ENCODE results near the gene MPZL2.
"Not testable (repeated sequence)": the region's sequence is repeated elsewhere in the genome, so short reads cannot be mapped to it uniquely, and the experiment has no call there.

Gene MPZL2

GRCh38 chr11:118263695-118264568, at the start of gene MPZL2:
TSS of gene MPZL2 (minus strand) at chr11:118264297. CDS start at chr11:118264153, 144 bp downstream.
- DNase-seq: peak; percentile 15

- no peak for DNase-seq
These were observed 49.1 kb upstream of the MPZL2 start for GRCh38 chr11:118313242-118313641.

GRCh38 chr11:118312328-118312727, 48.2 kb upstream of the MPZL2 start:
- no peak for DNase-seq

DNA sequence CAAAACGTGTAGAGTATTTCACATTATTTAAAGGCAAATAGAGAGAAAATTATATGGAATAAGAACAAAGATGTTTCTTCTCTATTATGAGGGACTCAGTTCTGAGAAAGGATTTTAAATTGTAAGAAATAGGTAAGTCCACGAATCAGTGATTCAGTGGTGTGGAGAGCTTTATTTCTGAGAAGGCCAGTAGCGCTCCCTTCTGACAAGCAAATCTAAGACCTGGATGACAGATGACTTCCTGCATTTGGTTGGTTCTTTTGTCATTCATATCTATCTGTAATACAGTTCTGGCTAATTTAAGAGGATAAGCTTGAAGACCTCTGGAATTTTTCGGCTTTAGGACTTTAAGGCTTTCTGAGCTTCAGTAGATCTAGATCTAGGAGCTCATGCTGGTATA, 47.4 kb upstream of the MPZL2 start:
- DNase-seq: no peak

DNA sequence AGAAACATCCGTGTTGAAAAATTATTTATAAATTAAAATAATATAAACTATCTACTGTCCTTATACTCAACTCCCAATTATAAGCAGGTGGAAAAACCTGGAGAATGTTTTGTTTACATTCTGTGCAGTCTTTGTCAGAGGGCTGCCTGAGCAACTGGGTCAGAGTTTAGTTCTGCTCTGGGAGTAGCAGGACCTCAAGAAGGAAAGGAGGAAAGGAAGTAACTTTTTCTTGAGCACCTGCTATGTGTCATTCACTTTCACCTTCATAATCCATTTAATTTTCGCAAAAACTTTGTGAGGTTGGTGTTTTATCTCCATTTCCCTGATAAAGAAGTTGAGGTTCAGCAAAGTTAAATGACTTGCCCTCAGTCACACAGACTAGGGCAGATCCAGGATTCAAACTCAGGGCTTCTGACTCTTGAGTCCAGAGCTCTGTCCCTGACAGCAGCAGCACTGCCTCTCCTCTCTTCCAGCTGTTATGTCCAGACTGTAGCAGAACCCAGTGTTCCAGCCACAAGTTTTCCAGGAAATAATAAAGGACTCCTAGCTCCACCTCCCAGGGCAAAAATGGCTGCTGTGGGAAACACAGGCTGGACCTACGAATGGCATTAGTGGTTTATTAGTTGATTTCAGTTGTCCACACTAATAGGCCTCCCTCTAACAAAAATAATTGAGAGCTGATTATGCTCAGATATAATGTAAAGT, 46.8 kb upstream of the MPZL2 start:
- no peak for DNase-seq

- no peak for DNase-seq
These were observed 46.2 kb upstream of the MPZL2 start for GRCh38 chr11:118310271-118310670.

DNA sequence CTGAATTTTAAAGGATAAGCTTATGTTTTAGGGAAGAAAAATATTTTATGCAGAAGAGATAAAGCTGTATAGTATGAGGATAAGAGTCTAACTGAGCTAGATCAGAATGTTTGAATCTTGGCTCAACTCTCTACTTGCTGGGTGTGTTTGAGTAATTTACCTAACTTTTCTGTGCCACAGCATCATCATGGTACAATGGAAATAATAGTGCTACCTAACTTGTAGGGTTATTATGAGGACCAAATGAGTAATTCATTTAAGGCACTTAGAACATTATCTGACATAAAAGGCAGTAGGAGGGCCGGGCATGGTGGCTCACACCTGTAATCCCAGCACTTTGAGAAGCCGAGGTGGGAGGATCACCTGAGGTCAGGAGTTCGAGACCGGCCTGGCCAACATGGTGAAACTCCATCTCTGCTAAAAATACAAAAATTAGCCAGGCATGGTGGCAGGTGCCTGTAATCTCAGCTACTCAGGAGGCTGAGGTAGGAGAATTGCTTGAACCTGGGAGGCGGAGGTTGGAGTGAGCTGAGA, 45.0 kb upstream of the MPZL2 start:
- not testable (repeated sequence) for DNase-seq

GRCh38 chr11:118306556-118306955, 42.5 kb upstream of the MPZL2 start:
- no peak for DNase-seq

DNA sequence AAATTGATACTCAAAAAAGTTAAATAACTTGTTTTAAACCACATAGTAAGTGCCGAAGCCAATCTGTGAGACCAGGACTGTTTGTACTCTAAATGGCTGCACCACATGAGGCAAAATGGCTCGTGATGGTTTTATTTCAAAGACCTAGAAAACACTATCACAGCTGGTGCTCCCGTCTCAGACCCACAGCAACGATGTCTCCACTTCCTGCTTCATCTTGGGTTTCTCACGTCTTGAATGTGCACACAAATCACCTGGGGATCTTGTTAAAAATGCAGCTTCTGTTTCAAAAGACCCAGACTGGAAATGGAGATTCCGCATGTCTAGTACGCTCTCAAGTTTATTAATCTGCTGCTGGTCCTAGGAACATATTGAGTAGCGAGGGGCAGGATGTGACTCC, 41.6 kb upstream of the MPZL2 start:
- DNase-seq: no peak

- peak; percentile 53 for DNase-seq
These were observed 40.6 kb upstream of the MPZL2 start, which contains the start of gene CD3E for GRCh38 chr11:118304568-118305248. TSS of gene CD3E (plus strand) at chr11:118304730. CDS start at chr11:118304953, 223 bp downstream.

DNA sequence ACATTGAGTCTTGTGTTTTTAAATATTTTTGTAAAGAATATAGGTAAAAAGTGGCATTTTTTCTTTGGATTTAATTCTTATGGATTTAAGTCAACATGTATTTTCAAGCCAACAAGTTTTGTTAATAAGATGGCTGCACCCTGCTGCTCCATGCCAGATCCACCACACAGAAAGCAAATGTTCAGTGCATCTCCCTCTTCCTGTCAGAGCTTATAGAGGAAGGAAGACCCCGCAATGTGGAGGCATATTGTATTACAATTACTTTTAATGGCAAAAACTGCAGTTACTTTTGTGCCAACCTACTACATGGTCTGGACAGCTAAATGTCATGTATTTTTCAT, 40.1 kb upstream of the MPZL2 start:
- no peak for DNase-seq

DNA sequence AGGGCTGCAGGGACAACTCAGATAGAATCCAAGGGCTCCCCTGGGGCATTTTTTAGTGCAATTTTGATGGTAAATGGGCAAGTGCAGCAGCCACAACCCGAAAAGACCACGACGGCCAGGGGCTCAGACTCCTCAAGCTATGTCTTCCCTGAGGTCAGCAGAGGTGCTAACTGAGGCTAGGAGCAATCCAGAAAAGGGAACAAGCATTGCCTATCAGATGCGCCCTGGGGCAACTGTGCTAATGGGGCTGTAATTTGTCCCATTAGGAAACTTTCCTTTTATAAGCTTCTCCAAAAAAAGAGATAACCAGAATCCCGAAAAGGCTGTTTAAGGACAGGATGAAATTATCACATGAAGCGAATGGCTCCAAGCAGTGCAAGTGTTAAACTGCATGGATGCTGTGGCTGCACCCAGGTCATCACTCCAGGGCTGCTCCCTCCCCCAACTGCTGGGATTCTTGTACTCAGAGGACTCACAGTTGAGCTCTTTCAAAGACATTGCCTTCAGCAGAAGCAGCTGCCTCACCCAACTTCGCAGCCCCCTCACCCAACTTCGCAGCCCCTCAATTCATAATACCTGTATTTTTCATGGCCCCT, 37.6 kb upstream of the MPZL2 start:
- DNase-seq: no peak

DNA sequence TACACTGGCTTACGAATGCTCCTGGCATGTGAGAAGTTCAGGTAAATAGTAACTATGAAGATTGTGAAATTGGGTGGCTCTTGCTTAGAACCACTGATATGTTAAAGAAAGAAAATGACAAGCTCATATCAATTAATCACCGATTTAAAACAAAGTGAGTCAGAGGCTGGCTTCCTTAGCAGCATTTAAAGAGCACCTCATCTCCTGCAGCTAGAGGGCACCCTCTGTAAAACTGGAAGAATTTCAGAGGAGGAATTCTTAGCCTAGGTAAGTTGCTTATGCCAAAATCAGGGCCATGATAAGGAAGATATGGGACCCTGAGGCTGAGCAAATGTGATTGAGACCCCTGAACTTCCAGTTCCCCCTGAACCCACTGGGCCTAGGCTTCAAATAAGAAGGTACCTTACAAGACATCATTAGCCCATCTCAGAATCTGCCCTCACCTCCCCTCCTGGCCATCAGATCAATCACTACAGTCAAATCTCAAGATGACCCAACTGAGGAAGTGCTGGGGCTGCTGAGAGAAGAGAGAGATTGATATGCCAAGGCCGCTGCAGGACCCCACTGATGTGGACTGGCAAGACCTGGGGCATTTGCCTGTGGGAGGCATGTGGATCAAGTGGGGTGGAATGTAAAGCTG, 31.8 kb upstream of the MPZL2 start:
- no peak for DNase-seq

DNA sequence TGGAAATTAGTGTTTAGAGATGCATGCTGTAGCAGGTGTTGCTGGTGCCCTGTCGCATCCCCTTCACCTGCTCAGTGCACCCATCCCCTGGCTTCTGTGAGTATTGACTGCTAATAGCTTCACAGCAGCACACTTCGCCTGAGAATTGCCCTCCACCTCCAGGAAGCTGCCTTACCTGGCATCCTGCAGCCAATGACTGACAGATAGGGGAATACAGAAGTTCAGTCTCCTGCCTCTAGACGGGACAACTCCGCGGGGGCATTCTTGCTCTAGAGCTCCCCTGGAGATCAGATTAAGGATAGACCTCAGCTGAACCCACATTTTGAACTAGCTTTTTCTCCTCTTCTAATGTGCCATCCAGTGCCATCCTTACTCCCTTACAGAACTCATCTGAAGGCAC, 31.1 kb upstream of the MPZL2 start:
- no peak for DNase-seq

GRCh38 chr11:118294053-118294452, 30.0 kb upstream of the MPZL2 start:
- DNase-seq: no peak

GRCh38 chr11:118291477-118292135, 27.5 kb upstream of the MPZL2 start:
- DNase-seq: no peak

- no peak for DNase-seq
These were observed 26.8 kb upstream of the MPZL2 start for GRCh38 chr11:118290923-118291322.

DNA sequence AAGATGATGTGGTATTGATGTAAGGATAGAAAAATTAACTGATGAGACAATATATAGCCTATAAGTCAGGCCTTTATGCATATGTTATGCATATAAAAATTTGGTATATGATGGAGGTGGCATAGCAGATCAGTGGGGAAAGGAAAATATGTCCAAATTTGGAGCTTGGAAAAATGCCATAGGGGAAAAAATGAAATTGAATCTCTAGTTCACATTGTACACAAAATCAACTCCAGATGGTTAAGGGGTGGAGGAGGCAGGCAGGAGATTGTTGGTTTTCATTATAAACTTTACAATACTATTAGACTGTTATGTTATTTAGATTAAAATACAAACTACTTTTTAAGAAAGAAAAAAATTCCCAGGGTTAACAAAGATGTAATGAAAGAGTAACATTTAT, 25.3 kb upstream of the MPZL2 start:
- DNase-seq: no peak

- no peak for DNase-seq
These were observed 22.9 kb upstream of the MPZL2 start for GRCh38 chr11:118287006-118287405.

- no peak for DNase-seq
These were observed 22.4 kb upstream of the MPZL2 start for GRCh38 chr11:118286545-118286944.

DNA sequence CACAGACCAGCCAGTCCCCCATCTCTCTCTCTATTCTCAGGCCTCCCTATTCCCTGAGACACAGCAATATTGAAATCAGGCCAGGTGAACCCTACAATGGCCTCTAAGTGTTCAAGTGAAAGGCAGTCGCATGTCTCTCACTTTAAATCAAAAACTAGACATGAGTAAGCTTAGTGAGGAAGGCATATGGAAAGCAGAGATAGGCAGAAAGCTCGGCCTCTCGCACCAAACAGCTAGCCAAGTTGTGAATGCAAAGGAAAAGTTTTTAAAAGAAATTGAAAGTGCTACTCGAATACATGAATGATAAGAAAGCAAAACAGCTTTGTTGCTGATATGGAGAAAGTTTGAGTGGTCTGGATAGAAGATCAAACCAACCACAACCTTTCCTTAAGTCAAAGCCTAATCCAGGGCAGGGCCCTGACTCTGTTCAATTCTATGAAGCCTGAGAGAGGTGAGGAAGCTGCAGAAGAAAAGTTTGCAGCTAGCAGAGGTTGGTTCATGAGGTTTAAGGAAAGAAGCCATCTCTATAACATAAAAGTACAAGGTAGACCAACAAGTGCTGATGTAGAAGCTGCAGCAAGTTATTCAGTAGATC, 19.8 kb upstream of the MPZL2 start:
- no peak for DNase-seq

Measured in stimulated activated CD4-positive, alpha-beta T cell treated with anti-CD3 and anti-CD28 coated beads, Interleukin-12 subunit alpha, Interleukin-12 subunit beta, amount 100 ng/mL, for 4 hours (primary cell).